Body of pancreas (tissue), 4 donors: ENCODE data around the gene ASB2. TPM values are rescaled to one million over a fixed set of nuclear protein-coding genes. Genes with fewer than 3 reads are reported as not detected.

Source experiments
- ATAC-seq: fragments of 150-250 bp; one replicate; pipeline ENCODE4 v1.9.1; 2016
- DNase-seq, 4 donors: peaks; one replicate each; pipeline ENCODE4 v3.0.0-alpha.2; 2019
- H3K27ac ChIP-seq, 4 donors: fragments of 200-600 bp; sonication (generic); 1 replicate in 3 of 4; 2 replicates in 1 of 4; pipeline versions ENCODE4 v1.5.1 to v1.6.1; 2016 to 2019; ENCODE audit warnings: mild to moderate bottlenecking in 1 of 4, mixed read lengths in 1 of 4, moderate library complexity in 1 of 4
- H3K27me3 ChIP-seq, 2 donors: fragments of 200-600 bp; sonication (generic); one replicate each; pipeline ENCODE4 v1.6.0; 2016; ENCODE audit warnings: mild to moderate bottlenecking in 1 of 2
- H3K36me3 ChIP-seq, 2 donors: fragments of 200-600 bp; sonication (generic); replicated peaks in 1 of 2; 2 replicates each; pipeline ENCODE4 v1.5.1; 2016; ENCODE audit warnings: low read depth in 2 of 2; ENCODE audit not compliant: insufficient read depth in 1 of 2
- H3K4me1 ChIP-seq: fragments of 200-600 bp; sonication (generic); one replicate; pipeline ENCODE4 v1.6.0; 2016
- H3K4me3 ChIP-seq, 2 donors: fragments of 200-600 bp; sonication (generic); 1 replicate in 1 of 2; 2 replicates in 1 of 2; pipeline ENCODE4 v1.5.1; 2016 to 2019
- H3K9me3 ChIP-seq, 3 donors: fragments of 200-600 bp; sonication (generic); 1 replicate in 2 of 3; 2 replicates in 1 of 3; pipeline ENCODE4 v1.5.1; 2016
- POLR2A ChIP-seq, 3 donors: fragments of 450-650 bp; IDR thresholded peaks; one replicate each; pipeline ENCODE4 v1.6.1; 2016; ENCODE audit warnings: antibody characterized with exemption in 3 of 3, mild to moderate bottlenecking in 2 of 3
- WGBS, 2 donors: methylation state at CpG; one replicate each; pipeline ENCODE4 v1.1.5; 2017; 5-methylcytosine and 5-hydroxymethylcytosine counted together
- intact Hi-C: fragments of 100-400 bp; cut with DNase I; formaldehyde crosslinking; loops from one replicate; pipeline ENCODE4 v1.15.1; 2023
- total RNA-seq, 2 donors: library from RNA; depleted of rRNA; stranded (reverse); fragments of >200 nt; gene quantifications; one replicate each; pipeline ENCODE4 v1.1.0, GENCODE V29; 2016
- TF ChIP-seq, protein P1 (sequence below), 7 experiments: fragments of 450-650 bp in 4 of 7; fragments of 200-600 bp in 3 of 7; sonication (generic) in 3 of 7; IDR thresholded peaks; one replicate each; pipeline ENCODE4 v1.5.1; 2016 to 2019; ENCODE audit warnings: antibody characterized with exemption in 7 of 7

Gene ASB2
- total RNA-seq, 2 donors from 2014 or later, result 0.33 to 7.0 TPM

- Histone ChIP-seq H3K4me1 (peaks cover 28% of the 10 kb centered on the region), H3K27ac (no peak overlapping the region), H3K9me3 (no peaks in the 10 kb centered on the region), H3K36me3 (no peaks in the 10 kb centered on the region), H3K27me3 (no peaks in the 10 kb centered on the region), H3K4me3 (no peak overlapping the region)
- no peak for DNase-seq
- no peak for ATAC-seq
- TF ChIP-seq, protein P1, sequence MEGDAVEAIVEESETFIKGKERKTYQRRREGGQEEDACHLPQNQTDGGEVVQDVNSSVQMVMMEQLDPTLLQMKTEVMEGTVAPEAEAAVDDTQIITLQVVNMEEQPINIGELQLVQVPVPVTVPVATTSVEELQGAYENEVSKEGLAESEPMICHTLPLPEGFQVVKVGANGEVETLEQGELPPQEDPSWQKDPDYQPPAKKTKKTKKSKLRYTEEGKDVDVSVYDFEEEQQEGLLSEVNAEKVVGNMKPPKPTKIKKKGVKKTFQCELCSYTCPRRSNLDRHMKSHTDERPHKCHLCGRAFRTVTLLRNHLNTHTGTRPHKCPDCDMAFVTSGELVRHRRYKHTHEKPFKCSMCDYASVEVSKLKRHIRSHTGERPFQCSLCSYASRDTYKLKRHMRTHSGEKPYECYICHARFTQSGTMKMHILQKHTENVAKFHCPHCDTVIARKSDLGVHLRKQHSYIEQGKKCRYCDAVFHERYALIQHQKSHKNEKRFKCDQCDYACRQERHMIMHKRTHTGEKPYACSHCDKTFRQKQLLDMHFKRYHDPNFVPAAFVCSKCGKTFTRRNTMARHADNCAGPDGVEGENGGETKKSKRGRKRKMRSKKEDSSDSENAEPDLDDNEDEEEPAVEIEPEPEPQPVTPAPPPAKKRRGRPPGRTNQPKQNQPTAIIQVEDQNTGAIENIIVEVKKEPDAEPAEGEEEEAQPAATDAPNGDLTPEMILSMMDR (IDR thresholded peaks at IDR 0.05), result no peak
- TF ChIP-seq POLR2A (IDR thresholded peaks at IDR 0.05), result no peak
- intact Hi-C loops, result no loop called here
- 65 to 76% methylated on average over 10 to 11 of the region's 14 CpGs for WGBS, 2 donors
Measured at GRCh38 chr14:93956514-93957332, 19.6 kb downstream of the ASB2 start.

- peaks cover 29% of the 10 kb centered on the region for H3K4me1 ChIP-seq
- no peaks in the 10 kb centered on the region for H3K36me3 ChIP-seq
- TF ChIP-seq, protein P1 (IDR thresholded peaks at IDR 0.05), result no peak
- H3K27me3 ChIP-seq, result no peaks in the 10 kb centered on the region
- H3K9me3 ChIP-seq, result no peaks in the 10 kb centered on the region
- H3K4me3 ChIP-seq, result no peak overlapping the region
- 55 to 81% methylated on average over 8 of the region's 8 CpGs for WGBS, 2 donors
- intact Hi-C loops, result no loop called here
- no peak overlapping the region for H3K27ac ChIP-seq
- DNase-seq, result no peak
- ATAC-seq, result no peak
Measured at GRCh38 chr14:93955850-93956481, 20.4 kb downstream of the ASB2 start.

DNA sequence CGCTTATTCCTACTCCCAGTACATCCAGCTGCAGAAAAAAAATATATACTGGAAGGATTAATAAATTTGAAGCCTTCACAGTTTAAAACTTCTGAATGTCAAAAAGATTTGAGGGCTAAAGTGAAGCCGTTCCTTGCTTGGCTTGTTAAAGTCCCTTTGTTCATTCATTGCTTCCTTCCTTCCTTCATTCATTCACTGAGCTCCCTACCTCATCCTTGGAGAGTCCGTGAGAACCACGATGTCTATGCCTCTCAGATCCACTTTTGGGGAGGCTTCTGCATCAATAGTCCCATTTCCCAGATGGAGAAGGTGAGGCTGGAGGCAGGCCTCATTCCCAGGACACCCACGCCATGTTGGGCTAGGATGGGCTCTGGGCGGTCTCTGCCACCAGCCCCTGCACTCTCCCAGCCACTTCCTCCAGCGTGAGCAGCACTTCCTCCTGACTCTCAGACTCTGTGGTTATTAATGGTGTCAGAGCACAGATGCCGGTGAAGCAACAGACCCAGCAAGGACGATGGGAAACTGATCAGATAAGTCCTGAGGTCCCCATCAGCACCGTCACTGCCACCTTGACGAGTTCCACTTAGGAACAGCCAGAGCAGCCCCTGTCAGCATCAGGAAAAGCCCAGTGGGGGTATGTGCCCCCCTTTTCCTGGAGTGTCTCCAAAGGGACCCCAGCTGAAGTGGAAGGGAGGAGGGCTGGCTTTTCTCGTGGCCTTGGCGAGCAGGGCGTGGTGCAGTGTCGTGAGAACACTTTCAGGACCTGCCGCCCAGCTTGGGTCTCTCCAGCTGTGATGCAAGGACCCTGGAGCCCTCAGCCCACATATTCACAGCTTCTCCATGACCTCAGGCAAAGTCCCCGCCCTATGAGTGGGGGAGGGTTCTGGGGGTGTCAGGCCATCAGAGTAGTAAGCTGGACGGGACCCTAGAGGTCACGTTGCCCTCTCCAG lies 21.2 kb downstream of the ASB2 start:
- no peak for ATAC-seq
- TF ChIP-seq, protein P1 (IDR thresholded peaks at IDR 0.05), result no peak
- TF ChIP-seq POLR2A (IDR thresholded peaks at IDR 0.05), result no peak
- WGBS, 2 donors, result 47 to 65% methylated on average over 13 to 19 of the region's 19 CpGs
- Histone ChIP-seq H3K27ac (no peak overlapping the region), H3K27me3 (no peaks in the 10 kb centered on the region), H3K4me3 (no peak overlapping the region), H3K36me3 (no peaks in the 10 kb centered on the region), H3K9me3 (no peaks in the 10 kb centered on the region), H3K4me1 (peaks cover 29% of the 10 kb centered on the region)
- intact Hi-C loops, result no loop called here
- DNase-seq, result peak in 1 of 4 donors; percentile 54

DNA sequence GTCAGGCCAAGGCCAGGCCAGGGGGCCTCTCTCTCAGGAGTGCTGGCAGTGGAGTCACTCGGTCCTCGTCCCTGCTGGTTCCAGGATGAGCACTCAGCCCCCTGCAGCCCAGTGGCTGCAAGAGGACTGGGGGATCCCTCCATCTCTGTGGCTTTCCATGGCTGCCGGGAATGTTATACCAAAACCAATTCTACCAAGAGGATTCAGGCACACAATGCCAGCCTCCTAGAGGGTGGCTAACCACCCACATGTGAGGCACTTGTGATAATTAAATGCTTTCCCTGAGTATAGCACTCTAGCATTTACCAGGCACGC lies 21.9 kb downstream of the ASB2 start:
- H3K27me3 ChIP-seq, result no peaks in the 10 kb centered on the region
- TF ChIP-seq, protein P1 (IDR thresholded peaks at IDR 0.05), result no peak
- no peak for TF ChIP-seq POLR2A (IDR thresholded peaks at IDR 0.05)
- intact Hi-C loops, result no loop called here
- H3K9me3 ChIP-seq, result no peaks in the 10 kb centered on the region
- H3K4me1 ChIP-seq, result peaks cover 29% of the 10 kb centered on the region
- H3K4me3 ChIP-seq, result no peak overlapping the region
- 83 to 89% methylated on average over 4 of the region's 4 CpGs for WGBS, 2 donors
- ATAC-seq (no peak), DNase-seq (no peak)
- no peaks in the 10 kb centered on the region for H3K36me3 ChIP-seq
- no peak overlapping the region for H3K27ac ChIP-seq
